ENCODE data around the gene KIF18B.

The KIF18B gene

GRCh38 chr17:44909681-44910144, 37.9 kb downstream of the KIF18B start:
- TF ChIP-seq, protein P1, sequence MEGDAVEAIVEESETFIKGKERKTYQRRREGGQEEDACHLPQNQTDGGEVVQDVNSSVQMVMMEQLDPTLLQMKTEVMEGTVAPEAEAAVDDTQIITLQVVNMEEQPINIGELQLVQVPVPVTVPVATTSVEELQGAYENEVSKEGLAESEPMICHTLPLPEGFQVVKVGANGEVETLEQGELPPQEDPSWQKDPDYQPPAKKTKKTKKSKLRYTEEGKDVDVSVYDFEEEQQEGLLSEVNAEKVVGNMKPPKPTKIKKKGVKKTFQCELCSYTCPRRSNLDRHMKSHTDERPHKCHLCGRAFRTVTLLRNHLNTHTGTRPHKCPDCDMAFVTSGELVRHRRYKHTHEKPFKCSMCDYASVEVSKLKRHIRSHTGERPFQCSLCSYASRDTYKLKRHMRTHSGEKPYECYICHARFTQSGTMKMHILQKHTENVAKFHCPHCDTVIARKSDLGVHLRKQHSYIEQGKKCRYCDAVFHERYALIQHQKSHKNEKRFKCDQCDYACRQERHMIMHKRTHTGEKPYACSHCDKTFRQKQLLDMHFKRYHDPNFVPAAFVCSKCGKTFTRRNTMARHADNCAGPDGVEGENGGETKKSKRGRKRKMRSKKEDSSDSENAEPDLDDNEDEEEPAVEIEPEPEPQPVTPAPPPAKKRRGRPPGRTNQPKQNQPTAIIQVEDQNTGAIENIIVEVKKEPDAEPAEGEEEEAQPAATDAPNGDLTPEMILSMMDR (IDR thresholded peaks at IDR 0.05; ENCODE audit: insufficient read depth, low read depth, low read length, missing control alignments), result no peak
- H3K4me3 ChIP-seq (ENCODE audit: low read length), result no peak overlapping the region
- DNase-seq (ENCODE audit: low read depth), result peak; percentile 86

- DNase-seq (ENCODE audit: low read depth), result no peak
Observed at GRCh38 chr17:44908761-44909326, 38.7 kb downstream of the KIF18B start.

GRCh38 chr17:44907729-44908470, 39.7 kb downstream of the KIF18B start:
- DNase-seq (ENCODE audit: low read depth), result no peak
- no peak overlapping the region for H3K4me3 ChIP-seq (ENCODE audit: low read length)
- TF ChIP-seq, protein P1 (IDR thresholded peaks at IDR 0.05; ENCODE audit: insufficient read depth, low read depth, low read length, missing control alignments), result no peak

More at GRCh38 chr17:44908761-44909326, 38.7 kb downstream of the KIF18B start:
- no peak overlapping the region for H3K4me3 ChIP-seq (ENCODE audit: low read length)
- TF ChIP-seq, protein P1 (IDR thresholded peaks at IDR 0.05; ENCODE audit: insufficient read depth, low read depth, low read length, missing control alignments), result no peak

DNA sequence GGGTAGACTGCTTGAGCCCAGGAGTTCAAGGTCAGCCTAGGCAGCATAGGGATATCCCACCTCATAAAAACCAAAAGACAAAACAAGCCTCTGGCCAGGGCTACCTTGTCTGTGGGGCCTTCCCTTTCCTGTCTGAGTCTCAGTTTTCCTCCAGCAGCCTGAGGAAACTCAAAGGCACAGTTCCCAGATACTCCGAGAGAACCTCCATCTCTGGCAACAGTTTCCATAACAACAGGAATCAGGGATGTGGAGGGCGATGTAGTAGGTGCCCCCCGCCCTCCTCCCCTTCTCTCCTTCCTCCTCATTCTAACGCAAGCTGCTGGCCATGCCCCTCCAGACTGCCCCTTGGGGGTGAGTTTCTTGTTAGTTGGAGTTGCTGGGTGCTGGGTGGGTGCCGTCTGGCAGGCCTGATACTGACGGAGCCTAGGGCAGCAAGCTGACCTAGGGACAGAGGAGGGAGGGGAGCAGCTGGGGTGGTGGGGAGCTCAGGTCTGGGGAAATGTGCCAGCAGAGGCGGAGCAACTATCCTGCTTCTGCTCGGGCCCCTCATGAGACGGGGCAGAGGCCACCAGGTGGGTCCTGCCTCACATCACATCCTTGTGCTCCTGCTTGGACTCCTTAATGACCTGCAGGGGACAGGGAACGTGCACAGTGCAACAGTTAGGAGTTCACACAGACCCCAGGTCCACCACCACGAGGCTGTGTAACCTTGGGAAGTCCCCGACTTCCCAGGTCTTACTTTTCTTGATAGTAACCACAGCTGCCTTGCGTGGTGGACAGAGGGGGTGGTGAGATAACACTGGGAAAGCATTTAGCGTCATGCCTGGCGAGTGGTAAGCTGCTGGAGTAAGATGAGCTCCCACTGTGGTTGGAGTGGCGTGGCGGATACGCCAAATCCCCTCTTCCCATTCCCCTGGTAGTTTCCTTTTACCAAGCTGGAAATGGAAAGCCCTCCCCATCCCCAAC, 40.5 kb downstream of the KIF18B start:
- no peak overlapping the region for H3K4me3 ChIP-seq (ENCODE audit: low read length)
- DNase-seq (ENCODE audit: low read depth), result no peak
- TF ChIP-seq, protein P1 (IDR thresholded peaks at IDR 0.05; ENCODE audit: insufficient read depth, low read depth, low read length, missing control alignments), result no peak

- no peak overlapping the region for H3K4me3 ChIP-seq (ENCODE audit: low read length)
- peak; percentile 68 for DNase-seq (ENCODE audit: low read depth)
- TF ChIP-seq, protein P1 (IDR thresholded peaks at IDR 0.05; ENCODE audit: insufficient read depth, low read depth, low read length, missing control alignments), result no peak
Observed at GRCh38 chr17:44906010-44906646, 41.4 kb downstream of the KIF18B start.

Measured in epithelial cell of esophagus (primary cell).